KMS-11 (cell line): ENCODE data around the gene MEGF6.

Source experiments
- H2AFZ ChIP-seq: fragments of 200-600 bp; sonication (generic); 2 replicates; pipeline ENCODE4 v1.6.1; 2016; ENCODE audit warnings: antibody characterized with exemption, mixed run types, low read depth
- H3K27ac ChIP-seq: fragments of 200-600 bp; sonication (generic); 2 replicates; pipeline ENCODE4 v1.6.1; 2016; ENCODE audit warnings: mild to moderate bottlenecking, mixed run types
- H3K27me3 ChIP-seq: fragments of 200-600 bp; sonication (generic); 2 replicates; pipeline ENCODE4 v1.6.1; 2017; ENCODE audit warnings: mild to moderate bottlenecking, low read depth, mixed run types, moderate library complexity; ENCODE audit not compliant: insufficient read depth
- H3K36me3 ChIP-seq: fragments of 200-600 bp; sonication (generic); 2 replicates; pipeline ENCODE4 v1.6.1; 2017; ENCODE audit warnings: mild to moderate bottlenecking, mixed run types; ENCODE audit not compliant: insufficient read depth
- H3K4me1 ChIP-seq: fragments of 200-600 bp; sonication (generic); 2 replicates; pipeline ENCODE4 v1.6.1; 2016; ENCODE audit warnings: mild to moderate bottlenecking, low read depth, mixed run types; ENCODE audit not compliant: poor library complexity, severe bottlenecking
- H3K4me2 ChIP-seq: fragments of 200-600 bp; sonication (generic); 2 replicates; pipeline ENCODE4 v1.7.0; 2016; ENCODE audit warnings: mild to moderate bottlenecking, mixed run types
- H3K4me3 ChIP-seq: fragments of 200-600 bp; sonication (generic); IDR thresholded peaks from 2 replicates; pipeline ENCODE4 v1.6.1; 2017; ENCODE audit warnings: low read depth, low read length, mixed read lengths; ENCODE audit not compliant: insufficient read depth
- H3K79me2 ChIP-seq: fragments of 200-600 bp; sonication (generic); 2 replicates; pipeline ENCODE4 v1.6.1; 2016; ENCODE audit warnings: low read depth, mixed run types; ENCODE audit not compliant: insufficient read depth
- H3K9ac ChIP-seq: fragments of 200-600 bp; sonication (generic); 2 replicates; pipeline ENCODE4 v1.6.1; 2016; ENCODE audit warnings: mild to moderate bottlenecking, mixed run types
- H4K20me1 ChIP-seq: fragments of 200-600 bp; sonication (generic); 2 replicates; pipeline ENCODE4 v1.6.1; 2016; ENCODE audit warnings: mild to moderate bottlenecking, mixed run types; ENCODE audit not compliant: insufficient read depth
- CTCF ChIP-seq: fragments of 200-600 bp; sonication (generic); conservative IDR thresholded peaks from 2 replicates; pipeline ENCODE4 v1.6.1; 2017; ENCODE audit warnings: low read depth, mild to moderate bottlenecking, antibody characterized with exemption, low read length, moderate library complexity, mixed read lengths

The MEGF6 gene

GRCh38 chr1:3611170-3612019, at the start of gene MEGF6:
MEGF6 (minus strand) TSS chr1:3611508; CDS start chr1:3611268, 240 bp downstream.
- Histone ChIP-seq H3K4me1 (no peaks in the 10 kb centered on the region), H3K79me2 (no peaks in the 10 kb centered on the region), H3K27ac (no peak within 1 kb of the TSS), H4K20me1 (no peaks in the 10 kb centered on the region), H3K4me2 (no peak within 1 kb of the TSS), H3K27me3 (peaks cover 96% of the 10 kb centered on the region), H3K36me3 (no peaks in the 10 kb centered on the region), H3K9ac (no peak within 1 kb of the TSS), H2AFZ (no peak within 1 kb of the TSS), H3K4me3 (no peak within 1 kb of the TSS)
- TF ChIP-seq CTCF = no peak

- H2AFZ ChIP-seq = no peak overlapping the region
- H3K4me2 ChIP-seq = no peak overlapping the region
- peaks cover 95% of the 10 kb centered on the region for H3K27me3 ChIP-seq
- H3K4me1 ChIP-seq = no peaks in the 10 kb centered on the region
- no peaks in the 10 kb centered on the region for H3K36me3 ChIP-seq
- no peak overlapping the region for H3K27ac ChIP-seq
- no peak overlapping the region for H3K9ac ChIP-seq
- TF ChIP-seq CTCF = no peak
- H3K79me2 ChIP-seq = no peaks in the 10 kb centered on the region
- H3K4me3 ChIP-seq = no peak overlapping the region
- H4K20me1 ChIP-seq = no peaks in the 10 kb centered on the region
Observed at GRCh38 chr1:3660704-3661103, 49.4 kb upstream of the MEGF6 start.

DNA sequence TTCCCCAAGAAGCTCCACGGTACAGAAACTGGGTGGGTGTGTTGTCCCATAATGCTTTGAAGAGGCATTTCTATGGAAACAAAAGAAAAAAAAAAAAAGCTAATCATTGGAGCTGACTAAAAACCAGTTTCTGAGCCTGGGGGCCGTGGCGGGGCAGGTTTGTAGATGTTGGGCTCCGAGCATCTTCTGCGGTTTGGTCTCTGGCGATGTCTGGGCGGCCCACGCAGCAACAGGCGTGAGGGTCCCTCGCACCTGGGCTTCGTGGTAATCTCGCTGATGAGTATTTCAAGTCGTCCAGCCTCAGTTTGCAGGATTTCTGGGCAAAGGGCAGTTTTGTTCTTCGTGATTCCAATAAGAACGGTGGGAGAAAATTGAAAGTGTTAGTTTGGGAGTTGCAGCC, 47.8 kb upstream of the MEGF6 start:
- no peaks in the 10 kb centered on the region for H4K20me1 ChIP-seq
- H3K4me2 ChIP-seq = no peak overlapping the region
- no peaks in the 10 kb centered on the region for H3K4me1 ChIP-seq
- H3K79me2 ChIP-seq = no peaks in the 10 kb centered on the region
- no peak overlapping the region for H3K27ac ChIP-seq
- no peak overlapping the region for H2AFZ ChIP-seq
- H3K27me3 ChIP-seq = peaks cover 96% of the 10 kb centered on the region
- H3K4me3 ChIP-seq = no peak overlapping the region
- H3K9ac ChIP-seq = no peak overlapping the region
- no peak for TF ChIP-seq CTCF
- no peaks in the 10 kb centered on the region for H3K36me3 ChIP-seq

- H2AFZ ChIP-seq = no peak overlapping the region
- H3K4me3 ChIP-seq = no peak overlapping the region
- no peak overlapping the region for H3K9ac ChIP-seq
- no peak overlapping the region for H3K4me2 ChIP-seq
- no peak overlapping the region for H3K27ac ChIP-seq
- no peaks in the 10 kb centered on the region for H3K79me2 ChIP-seq
- no peaks in the 10 kb centered on the region for H4K20me1 ChIP-seq
- H3K36me3 ChIP-seq = no peaks in the 10 kb centered on the region
- peaks cover 96% of the 10 kb centered on the region for H3K27me3 ChIP-seq
- H3K4me1 ChIP-seq = no peaks in the 10 kb centered on the region
- no peak for TF ChIP-seq CTCF
Observed at GRCh38 chr1:3658231-3658615, 46.9 kb upstream of the MEGF6 start.
